ENCODE measurements around the gene NOCT.
"Not testable (repeated sequence)": the region's sequence is repeated elsewhere in the genome, so short reads cannot be mapped to it uniquely, and the experiment has no call there.

Gene NOCT

DNA sequence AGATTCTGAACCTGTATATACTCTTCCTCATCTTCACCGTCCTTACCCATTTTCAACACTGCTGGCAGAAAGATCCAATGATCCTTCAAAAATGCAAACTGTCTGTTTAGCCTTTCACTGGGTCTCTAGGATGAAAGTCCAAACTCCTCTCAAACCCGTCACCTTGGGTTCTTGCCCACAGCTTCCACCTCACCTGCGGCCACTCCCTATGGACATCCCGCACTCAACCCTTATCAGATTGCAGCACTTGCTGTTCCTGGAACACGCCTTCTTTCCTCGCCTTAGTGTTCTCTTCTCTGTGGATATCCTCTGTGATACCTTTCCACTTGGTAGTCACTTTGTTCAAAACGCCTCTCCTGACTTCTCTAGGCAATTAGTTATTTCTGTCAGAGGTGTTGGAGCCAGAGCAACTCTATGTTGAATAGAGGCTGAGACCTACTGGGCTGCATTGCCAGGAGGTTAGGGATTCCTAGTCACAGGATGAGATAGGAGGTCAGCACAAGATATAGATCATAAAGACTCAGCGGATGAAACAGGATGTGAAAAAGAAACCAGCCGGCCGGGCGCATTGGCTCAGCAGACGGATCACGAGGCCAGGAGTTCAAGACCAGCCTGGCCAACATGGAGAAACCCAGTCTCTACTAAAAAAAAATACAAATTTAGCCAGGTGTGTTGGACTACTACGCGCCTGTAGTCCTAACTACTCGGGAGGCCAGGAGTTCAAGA, 4.2 kb upstream of the NOCT start:
- DNase-seq (ENCODE audit: low read depth) = no peak

DNA sequence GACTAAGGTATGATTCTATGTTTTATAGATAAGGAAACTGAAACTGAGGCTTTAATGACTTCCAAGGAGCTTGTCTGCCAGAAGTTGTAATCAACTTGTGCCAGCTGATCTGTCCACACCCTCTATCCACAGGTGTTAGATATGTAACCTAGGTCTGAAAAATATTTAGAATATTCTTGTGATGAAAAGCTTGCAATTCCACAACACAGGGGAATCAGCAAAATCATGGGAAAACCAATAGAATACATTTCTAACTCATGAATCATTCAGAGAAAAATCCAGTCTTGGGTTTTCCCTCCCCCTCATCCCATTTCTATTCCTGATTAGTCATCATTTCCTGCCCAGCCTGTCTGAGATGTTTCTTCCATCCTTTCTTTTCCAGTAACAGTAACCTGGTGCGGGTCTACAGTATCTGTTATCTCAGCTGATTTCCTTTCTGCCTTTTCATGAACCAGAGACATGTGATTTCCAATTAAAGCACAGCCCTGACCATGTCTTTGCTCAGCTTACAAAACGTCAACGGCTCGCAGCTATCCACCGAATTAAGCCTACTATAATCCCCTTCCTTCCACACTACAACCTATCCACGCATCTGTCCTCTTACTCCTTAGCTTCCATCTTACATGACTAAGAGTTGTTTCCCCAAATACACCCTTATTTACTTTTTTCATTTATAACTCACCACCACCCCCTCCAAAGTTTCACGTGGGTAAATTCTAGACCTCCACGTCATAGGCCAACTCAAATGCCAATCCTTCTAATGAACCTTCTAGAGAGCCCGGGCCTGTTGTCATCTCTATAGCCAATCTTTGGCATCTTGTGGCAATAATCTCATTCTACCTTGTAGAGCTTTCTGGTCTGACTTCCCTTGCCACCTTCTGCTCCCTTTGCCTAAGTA, 961 bp upstream of the NOCT start:
- no peak for DNase-seq (ENCODE audit: low read depth)

DNA sequence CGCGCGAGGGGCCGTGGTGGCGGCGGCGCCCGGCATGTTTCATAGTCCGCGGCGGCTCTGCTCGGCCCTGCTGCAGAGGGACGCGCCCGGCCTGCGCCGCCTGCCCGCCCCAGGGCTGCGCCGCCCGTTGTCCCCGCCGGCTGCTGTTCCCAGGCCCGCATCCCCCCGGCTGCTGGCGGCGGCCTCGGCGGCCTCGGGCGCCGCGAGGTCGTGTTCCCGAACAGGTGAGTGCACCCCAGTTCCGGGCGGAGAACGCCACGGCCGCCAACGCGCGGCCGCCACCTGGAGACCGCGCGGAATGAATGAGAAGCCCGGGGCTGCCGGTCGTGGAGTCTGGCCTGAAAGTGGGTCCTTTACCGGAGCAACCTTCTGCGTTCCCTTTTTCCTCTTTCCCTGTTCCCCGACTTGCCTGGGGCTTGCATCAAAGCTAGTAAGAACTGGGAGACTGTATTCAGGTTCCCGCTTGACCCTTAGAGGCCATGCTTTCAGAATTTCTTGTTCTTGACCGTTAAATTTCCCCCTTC, 429 bp downstream of the NOCT start:
- DNase-seq (ENCODE audit: low read depth) = peak; percentile 11

DNA sequence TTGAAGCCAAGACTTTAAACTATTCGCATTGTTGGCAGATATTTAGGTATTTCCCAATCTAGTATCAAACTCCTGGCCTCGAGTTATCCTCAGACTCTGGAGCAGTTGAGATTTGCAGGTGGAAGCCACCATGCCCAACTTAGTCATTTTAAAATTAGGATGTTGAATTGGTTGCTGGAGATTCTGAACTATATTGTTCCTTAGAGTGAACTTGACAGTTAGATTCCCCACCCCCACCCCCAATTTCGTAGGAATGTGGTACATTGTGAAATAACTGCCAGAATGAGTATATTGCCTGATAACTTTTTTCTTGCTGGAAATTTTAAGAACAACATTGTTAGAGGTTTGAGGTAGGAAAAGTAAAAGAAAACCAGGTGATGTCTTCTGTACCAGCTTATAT, 2.3 kb downstream of the NOCT start:
- DNase-seq (ENCODE audit: low read depth) = no peak

DNA sequence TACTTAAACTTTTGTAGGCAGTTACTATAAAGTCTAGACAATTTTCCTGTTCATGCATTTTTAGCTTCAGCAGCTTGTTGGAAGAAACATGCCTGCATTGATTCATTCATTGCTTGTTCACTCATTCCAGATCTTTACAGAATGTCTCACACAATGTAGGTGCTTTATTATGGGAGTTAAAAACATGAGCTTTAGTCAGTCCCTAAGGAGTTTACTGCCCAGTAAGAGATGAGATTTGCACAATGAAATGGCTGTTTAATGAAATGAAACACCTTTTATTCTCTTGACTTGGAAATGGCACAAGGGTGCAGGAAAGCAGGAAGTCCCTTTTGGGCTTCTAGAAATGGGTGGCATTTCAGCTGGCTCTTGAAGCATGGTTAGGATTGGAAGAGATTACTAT, 2.9 kb downstream of the NOCT start:
- no peak for DNase-seq (ENCODE audit: low read depth)

DNA sequence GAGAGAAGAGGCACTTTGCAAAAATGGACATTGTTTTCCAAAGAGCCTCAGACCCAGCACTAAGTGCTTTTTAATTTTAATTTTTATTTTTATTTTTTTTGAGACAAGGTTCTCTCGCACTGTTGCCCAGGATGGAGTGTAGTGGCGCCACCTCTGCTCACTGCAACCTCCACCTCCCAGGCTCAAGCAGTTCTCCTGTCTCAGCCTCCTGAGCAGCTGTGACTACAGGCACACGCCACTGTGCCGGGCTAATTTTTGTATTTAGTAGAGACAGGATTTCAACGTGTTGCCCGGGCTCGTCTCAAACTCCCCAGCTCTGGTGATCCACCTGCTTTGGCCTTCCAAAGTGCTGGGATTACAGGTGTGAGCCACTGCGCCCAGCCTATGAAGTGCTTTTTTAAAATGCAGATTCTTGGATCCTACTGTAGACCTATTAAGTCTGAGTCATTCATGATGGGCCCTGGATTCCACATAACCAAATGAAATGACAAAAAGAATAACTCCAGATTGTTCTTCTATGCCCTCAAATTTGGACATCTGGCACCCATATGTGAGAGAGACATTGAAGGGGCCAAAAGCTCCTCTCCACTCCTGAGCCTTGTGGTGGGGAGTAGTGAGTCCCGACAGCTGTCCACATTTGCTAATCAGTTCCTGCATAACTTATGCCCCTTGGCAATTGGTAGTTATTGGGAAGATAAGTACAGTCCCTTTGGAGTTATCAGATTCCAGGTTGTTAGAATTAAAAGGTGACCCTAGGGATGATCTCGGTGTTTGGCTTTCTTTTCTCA, 3.6 kb downstream of the NOCT start:
- no peak for DNase-seq (ENCODE audit: low read depth)

DNA sequence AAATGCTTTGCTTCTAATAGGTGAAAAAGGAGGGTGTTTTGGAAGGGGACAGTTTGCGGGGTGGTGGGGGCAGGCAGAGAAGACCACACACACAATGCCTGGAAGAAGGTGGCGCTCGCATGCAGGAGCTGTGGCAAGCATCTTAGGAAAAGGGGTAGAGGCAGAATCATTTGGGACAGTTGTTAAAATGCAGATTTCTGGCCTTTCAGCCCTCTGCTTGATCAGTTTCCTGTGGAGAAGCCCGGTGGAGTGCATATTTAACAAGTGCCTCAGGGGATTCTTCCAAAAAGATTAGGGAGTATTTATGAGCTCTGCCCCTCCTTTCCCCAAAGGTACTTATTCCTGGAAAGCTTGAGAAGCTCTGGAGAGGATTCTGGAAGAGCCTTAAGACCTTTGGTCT, 4.8 kb downstream of the NOCT start:
- no peak for DNase-seq (ENCODE audit: low read depth)

DNA sequence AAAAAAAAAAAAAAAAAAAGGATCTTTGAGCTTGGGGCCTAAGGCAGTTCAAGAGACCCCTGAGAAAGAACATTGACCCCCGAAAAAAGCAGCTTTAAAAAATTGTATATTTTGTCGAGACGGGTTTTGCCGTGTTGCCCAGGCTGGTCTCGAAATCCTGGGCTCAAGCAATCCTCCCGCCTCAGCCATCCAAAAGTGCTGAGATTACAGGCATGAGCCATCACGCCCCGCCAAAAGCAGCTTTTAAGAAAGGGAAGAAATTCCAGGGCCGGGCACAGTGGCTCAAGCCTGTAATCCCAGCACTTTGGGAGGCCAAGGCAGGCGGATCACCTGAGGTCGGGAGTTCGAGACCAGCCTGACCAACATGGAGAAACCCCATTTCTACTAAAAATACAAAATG, 5.5 kb downstream of the NOCT start:
- DNase-seq (ENCODE audit: low read depth) = not testable (repeated sequence)

DNA sequence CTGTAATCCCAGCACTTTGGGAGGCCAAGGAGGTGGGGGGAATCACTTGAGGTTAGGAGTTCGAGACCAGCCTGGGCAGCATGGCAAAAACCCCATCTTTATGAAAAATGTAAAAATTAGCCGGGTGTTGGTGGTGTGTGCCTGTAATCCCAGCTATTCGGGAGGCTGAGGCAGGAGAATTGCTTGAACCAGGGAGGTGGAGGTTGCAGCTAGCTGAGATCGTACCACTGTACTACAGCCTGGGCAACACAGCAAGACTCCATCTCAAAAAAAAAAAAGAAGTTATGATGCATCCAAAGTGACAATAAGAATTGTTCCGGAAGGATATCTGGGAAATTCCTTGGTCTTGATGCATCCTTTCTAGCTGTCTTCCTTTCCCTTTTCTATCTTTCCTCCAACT, 7.3 kb downstream of the NOCT start:
- DNase-seq (ENCODE audit: low read depth) = no peak

DNA sequence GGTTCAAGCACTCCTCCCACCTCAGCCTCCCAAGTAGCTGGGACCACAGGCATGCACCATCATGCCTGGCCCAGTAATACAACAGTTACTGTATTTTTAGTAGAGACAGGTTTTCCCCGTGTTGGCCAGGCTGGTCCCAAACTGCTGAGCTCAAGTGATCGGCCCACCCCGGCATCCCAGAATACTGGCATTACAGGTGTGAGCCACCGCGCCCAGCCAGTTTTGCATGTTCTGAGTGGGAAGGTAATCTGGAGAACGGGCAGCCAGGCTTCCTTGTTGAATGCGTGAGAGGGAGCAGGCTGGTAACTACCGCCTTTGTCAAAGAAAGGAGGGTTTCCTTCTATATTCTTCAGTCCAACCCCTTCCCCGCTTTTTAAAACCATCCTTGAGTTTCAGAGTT, 9.1 kb downstream of the NOCT start:
- no peak for DNase-seq (ENCODE audit: low read depth)

DNA sequence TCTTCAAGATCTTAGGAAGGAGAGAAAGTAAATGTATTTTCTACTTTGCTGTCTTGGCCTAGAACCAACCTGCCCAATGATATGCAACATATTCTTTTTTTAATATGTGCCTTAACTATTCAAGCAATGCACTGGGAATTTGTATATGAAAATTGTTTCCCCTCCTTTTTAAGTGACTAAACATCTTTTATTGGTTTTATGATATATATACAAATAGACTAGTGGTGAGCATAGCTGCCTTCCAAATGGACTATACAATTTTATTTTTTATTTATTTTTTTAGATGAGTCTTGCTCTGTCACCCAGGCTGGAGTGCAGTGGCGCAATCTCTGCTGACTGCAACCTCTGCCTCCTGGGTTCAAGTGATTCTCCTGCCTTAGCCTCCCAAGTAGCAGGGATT, 10.3 kb downstream of the NOCT start:
- DNase-seq (ENCODE audit: low read depth) = no peak

DNA sequence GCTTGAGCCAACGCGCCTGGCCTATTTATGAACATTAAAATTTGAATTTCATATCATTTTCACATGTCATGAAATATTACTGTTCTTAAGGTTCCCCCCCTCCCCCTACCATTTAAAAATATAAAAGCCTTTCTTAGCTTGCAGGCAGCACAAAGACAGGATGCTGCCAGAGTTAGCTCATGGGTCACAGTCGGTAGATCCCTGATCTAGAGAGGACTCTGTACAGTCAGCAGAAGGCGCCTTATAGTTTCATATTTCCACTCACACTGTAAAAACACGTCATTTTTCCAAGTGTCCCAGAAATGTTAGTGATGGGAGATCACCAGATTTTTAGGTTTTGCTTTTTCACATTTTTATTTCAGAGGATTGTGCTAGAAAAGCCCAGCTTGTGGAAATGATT, 12.2 kb downstream of the NOCT start:
- DNase-seq (ENCODE audit: low read depth) = no peak

DNA sequence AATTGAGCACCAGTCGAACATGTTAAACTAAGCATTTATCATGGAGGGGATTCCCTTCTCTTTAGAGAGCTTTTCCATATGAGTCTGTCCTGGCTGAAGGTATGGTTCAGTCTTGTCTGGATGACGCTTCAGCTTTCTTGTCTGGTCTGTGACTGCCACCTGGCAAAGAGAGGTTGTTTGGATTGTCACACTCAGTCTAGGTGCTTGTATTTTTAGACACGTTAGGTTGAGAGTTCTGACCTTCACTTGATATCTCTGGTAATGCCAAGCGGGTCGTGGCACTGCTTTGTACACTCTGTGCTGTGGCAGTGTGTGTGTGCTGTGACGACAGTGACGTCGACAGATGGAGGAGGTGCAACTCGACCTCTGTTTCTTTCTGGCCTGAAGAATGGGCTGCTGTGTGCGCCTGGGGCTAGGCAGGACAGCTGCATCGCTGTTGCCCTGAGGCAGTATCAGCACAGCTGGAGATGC, 12.6 kb downstream of the NOCT start:
- no peak for DNase-seq (ENCODE audit: low read depth)

DNA sequence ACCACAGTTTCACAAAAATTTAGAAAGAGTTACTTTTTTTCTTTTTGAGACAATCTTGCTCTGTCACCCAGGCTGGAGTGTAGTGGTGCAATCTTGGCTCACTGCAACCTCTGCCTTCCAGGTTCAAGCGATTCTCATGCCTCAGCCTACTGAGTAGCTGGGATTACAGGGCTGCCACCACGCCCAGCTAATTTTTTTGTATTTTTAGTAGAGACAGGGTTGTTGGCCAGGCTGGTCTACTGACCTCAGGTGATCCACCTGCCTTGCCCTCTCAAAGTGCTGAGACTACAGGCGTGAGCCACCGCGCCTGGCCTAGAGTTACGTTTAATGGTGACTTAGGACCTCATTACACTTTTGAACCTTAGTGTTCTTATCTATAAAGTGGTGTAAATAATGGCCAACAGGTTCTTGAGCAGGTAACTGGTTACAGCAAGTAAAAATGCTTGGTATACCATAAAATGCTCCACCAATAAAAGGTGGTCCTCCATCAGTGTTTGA, 14.3 kb downstream of the NOCT start:
- not testable (repeated sequence) for DNase-seq (ENCODE audit: low read depth)

DNA sequence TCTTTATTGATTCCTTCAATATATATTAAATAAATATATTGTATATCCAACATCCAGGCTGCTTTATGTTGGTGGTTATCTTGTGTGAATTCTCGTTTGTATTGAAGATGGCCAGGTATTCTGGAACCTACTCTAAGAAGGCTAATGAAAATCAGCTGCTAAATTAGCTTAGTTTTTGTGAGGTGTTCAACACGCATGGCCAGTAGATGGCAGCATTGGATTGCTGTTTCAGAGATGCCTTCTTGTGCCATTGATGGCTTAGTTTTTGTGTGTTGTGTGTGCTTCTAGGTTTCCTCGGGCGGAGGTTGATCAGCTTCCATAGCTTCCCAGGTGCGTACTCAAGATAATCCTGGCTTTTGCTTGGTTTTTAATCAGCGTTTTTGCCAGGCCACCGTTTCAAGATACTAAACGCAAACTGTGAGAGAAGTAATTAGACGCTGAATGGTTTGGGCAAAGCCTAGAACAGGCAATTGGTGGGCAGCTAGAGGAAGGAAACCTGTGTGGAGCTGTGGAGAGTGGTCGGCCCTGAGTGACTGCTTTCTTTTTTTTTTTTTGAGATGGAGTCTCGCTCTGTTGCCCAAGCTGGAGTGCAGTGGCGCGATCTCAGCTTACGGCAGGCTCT, 15.1 kb downstream of the NOCT start:
- DNase-seq (ENCODE audit: low read depth) = peak; percentile 58

DNA sequence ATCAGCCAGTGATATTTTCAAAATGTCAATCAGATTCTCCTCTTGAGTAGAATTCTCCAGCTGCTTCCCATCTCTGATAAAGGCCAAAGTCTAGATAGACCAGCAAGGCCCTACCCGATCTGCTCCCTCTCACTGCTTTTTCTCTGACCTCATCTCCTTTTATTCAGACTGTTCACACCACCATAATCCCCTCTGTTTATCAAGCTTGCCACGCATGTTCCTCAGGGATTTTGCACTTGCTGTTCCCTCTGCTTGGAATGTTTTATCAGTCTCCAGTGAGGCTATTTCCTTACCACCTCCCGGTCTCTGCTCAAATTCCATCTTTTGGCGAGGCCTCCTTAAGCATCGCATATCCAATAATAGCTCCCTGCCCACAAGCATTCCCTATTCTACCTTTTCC, 20.1 kb downstream of the NOCT start:
- no peak for DNase-seq (ENCODE audit: low read depth)

DNA sequence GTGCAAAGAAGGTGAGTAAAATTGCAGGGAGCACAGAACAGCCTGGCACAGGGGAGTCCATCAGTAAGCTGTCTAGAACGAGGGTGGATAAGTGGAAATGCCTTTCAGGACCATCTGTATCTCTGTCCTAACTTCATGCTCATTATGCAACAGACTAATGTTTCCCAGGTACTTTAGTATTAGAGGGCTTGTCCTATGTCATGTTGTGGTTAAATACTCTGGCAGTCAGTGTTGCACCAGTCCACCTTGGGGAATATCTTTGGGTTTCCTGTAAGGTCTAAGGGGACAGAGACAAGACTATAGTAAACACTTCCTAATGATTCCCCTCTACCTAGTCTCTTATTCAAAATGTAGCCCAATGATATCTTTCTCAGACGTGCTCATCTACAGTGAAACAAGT, 21.3 kb downstream of the NOCT start:
- DNase-seq (ENCODE audit: low read depth) = no peak

DNA sequence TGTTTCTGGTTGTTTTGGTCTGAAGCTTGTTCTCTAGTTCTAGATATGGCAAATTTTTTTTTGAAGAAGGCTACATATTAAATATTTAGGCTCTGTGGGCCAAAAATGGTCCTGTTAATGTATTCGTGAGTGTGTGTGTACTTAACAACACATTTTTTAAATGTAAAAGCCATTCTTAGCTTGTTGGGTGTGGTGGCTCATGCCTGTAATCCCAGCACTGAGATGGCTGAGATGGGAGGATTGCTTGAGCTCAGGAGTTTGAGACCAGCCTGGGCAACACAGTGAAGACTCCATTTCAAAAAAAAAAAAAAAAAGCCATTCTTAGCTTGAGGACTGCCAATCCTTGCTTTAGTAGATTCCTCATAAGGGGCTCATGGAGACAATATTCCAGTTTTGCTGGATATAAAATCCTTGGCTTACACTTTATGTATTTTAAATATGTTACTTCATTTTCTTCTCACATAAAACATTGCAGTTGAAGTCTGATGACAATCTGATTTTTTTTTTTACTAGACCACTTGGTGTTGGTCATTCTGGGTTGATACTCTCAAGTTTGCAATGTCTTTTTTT, 23.4 kb downstream of the NOCT start:
- no peak for DNase-seq (ENCODE audit: low read depth)

DNA sequence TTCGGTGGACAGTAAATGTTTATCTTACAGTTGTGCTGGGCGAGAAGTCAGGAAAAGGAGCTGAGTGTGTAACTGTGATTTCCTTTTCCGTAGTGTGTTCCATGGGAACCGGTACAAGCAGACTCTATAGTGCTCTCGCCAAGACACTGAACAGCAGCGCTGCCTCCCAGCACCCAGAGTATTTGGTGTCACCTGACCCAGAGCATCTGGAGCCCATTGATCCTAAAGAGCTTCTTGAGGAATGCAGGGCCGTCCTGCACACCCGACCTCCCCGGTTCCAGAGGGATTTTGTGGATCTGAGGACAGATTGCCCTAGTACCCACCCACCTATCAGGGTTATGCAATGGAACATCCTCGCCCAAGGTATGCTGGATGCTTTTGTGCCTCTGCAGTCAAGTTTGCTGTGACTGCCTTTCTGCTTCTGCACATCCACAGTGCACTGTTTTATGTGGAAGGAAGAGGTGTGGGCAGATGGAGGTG, 27.4 kb downstream of the NOCT start:
- no peak for DNase-seq (ENCODE audit: low read depth)

DNA sequence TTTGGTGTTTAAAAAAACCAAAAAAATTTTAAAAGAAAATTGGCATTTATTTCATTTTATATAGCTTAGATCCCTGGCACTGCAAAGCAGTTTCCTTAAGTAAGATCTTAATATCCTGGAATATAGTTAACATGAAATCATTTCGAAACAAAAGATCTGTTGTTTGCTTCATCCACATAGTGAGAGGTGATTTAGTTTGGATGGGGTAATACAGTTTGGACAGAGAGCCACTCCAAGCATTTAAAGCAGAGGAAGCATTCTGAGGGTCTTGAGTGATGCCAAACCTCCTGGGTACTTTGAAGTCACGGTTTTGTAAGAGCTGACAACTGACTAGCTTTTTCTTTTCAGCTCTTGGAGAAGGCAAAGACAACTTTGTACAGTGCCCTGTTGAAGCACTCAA, 28.7 kb downstream of the NOCT start:
- no peak for DNase-seq (ENCODE audit: low read depth)

DNA sequence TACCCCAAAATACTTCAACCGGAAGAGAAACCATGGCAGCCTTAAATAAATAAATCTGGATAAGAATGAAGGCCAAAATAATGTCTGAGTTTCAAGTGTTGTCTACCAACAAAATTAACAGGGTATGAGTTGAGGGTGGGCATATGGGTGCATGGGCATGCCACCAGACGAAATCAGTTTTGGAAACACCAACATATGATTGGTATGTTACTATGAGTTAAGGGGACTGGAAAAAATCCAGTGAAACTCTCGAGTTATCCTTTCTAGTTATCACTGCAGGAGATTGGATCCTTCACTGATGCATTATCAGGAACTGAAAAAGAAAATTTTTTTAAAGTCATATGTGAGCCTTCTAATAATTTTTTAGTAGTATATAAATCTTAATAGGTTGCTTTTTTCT, 32.4 kb downstream of the NOCT start:
- no peak for DNase-seq (ENCODE audit: low read depth)

Measured in stimulated activated CD8-positive, alpha-beta memory T cell treated with anti-CD3 and anti-CD28 coated beads, Interleukin-15, amount 100 ng/mL, for 1 hour (primary cell).